Osteoblast (primary cell): ENCODE data around the gene LRP11. TPM values are rescaled to one million over a fixed set of nuclear protein-coding genes. Genes with fewer than 3 reads are reported as not detected.
"Not testable (repeated sequence)": the region's sequence is repeated elsewhere in the genome, so short reads cannot be mapped to it uniquely, and the experiment has no call there.

Source experiments
- DNase-seq: peaks from one replicate; pipeline ENCODE4 v3.0.0; 2011; ENCODE audit warnings: low spot score, mixed read lengths; ENCODE audit not compliant: insufficient read length; ENCODE audit errors: missing footprints
- H2AFZ ChIP-seq: 2 replicates; pipeline ENCODE4 v1.6.0; 2011; ENCODE audit warnings: mild to moderate bottlenecking, low read length
- H3K27ac ChIP-seq: 2 replicates; pipeline ENCODE4 v1.5.1; 2011; ENCODE audit warnings: mild to moderate bottlenecking, low read depth, low read length, moderate library complexity
- H3K27me3 ChIP-seq: 2 replicates; pipeline ENCODE4 v1.6.0; 2012; ENCODE audit warnings: mild to moderate bottlenecking, control low read depth, inconsistent platforms, low read length, moderate library complexity; ENCODE audit not compliant: insufficient read depth
- H3K36me3 ChIP-seq: 2 replicates; pipeline ENCODE4 v1.5.1; 2011; ENCODE audit warnings: mild to moderate bottlenecking, low read length, control low read depth, moderate library complexity; ENCODE audit not compliant: insufficient read depth
- H3K4me1 ChIP-seq: 2 replicates; pipeline ENCODE4 v1.5.1; 2011; ENCODE audit warnings: mild to moderate bottlenecking, low read length, control low read depth, moderate library complexity; ENCODE audit not compliant: insufficient read depth
- H3K4me2 ChIP-seq: 2 replicates; pipeline ENCODE4 v1.6.0; 2011; ENCODE audit warnings: mild to moderate bottlenecking, low read length; ENCODE audit not compliant: insufficient read depth
- H3K4me3 ChIP-seq: fragments of 200-600 bp; sonication (generic); 3 replicates; pipeline ENCODE4 v1.5.1; 2012; ENCODE audit warnings: mild to moderate bottlenecking, low read length, inconsistent platforms; ENCODE audit not compliant: insufficient read depth
- H3K79me2 ChIP-seq: 2 replicates; pipeline ENCODE4 v1.6.0; 2012; ENCODE audit warnings: mild to moderate bottlenecking, low read length, control low read depth, inconsistent platforms; ENCODE audit not compliant: insufficient read depth
- H3K9me3 ChIP-seq: 2 replicates; pipeline ENCODE4 v1.5.1; 2011; ENCODE audit warnings: low read depth, low read length, control low read depth
- H4K20me1 ChIP-seq: 2 replicates; pipeline ENCODE4 v1.6.0; 2012; ENCODE audit warnings: mild to moderate bottlenecking, low read length, control low read depth; ENCODE audit not compliant: insufficient read depth
- total RNA-seq: library from RNA; depleted of rRNA; stranded (reverse); fragments of >200 nt; gene quantifications from 2 replicates; pipeline ENCODE4 v1.2.3, GENCODE V29; 2012
- TF ChIP-seq, protein P1 (sequence below): IDR thresholded peaks from 2 replicates; pipeline ENCODE4 v1.5.1; 2011; ENCODE audit warnings: mild to moderate bottlenecking, low read depth, low read length, moderate library complexity; ENCODE audit errors: extremely low read depth

The LRP11 gene
- total RNA-seq, 1 donor: 39.4 TPM

GRCh38 chr6:149867876-149868640, 3.9 kb upstream of the LRP11 start:
- H3K4me3 ChIP-seq: no peak overlapping the region
- H3K36me3 ChIP-seq: no peaks in the 10 kb centered on the region
- H2AFZ ChIP-seq: no peak overlapping the region
- no peaks in the 10 kb centered on the region for H4K20me1 ChIP-seq
- H3K4me1 ChIP-seq: no peaks in the 10 kb centered on the region
- no peak for DNase-seq
- no peaks in the 10 kb centered on the region for H3K79me2 ChIP-seq
- TF ChIP-seq, protein P1, sequence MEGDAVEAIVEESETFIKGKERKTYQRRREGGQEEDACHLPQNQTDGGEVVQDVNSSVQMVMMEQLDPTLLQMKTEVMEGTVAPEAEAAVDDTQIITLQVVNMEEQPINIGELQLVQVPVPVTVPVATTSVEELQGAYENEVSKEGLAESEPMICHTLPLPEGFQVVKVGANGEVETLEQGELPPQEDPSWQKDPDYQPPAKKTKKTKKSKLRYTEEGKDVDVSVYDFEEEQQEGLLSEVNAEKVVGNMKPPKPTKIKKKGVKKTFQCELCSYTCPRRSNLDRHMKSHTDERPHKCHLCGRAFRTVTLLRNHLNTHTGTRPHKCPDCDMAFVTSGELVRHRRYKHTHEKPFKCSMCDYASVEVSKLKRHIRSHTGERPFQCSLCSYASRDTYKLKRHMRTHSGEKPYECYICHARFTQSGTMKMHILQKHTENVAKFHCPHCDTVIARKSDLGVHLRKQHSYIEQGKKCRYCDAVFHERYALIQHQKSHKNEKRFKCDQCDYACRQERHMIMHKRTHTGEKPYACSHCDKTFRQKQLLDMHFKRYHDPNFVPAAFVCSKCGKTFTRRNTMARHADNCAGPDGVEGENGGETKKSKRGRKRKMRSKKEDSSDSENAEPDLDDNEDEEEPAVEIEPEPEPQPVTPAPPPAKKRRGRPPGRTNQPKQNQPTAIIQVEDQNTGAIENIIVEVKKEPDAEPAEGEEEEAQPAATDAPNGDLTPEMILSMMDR: no peak
- no peak overlapping the region for H3K4me2 ChIP-seq
- H3K27ac ChIP-seq: no peak overlapping the region
- no peaks in the 10 kb centered on the region for H3K27me3 ChIP-seq
- peaks cover 2% of the 10 kb centered on the region for H3K9me3 ChIP-seq

GRCh38 chr6:149864578-149865535, 698 bp upstream of the LRP11 start:
- H3K27ac ChIP-seq: peak overlapping the region; percentile 47
- H4K20me1 ChIP-seq: no peaks in the 10 kb centered on the region
- peaks cover 25% of the 10 kb centered on the region for H3K79me2 ChIP-seq
- TF ChIP-seq, protein P1: peak; percentile 79
- no peaks in the 10 kb centered on the region for H3K27me3 ChIP-seq
- peak overlapping the region; percentile 78 for H3K4me3 ChIP-seq
- H2AFZ ChIP-seq: peak overlapping the region; percentile 88
- H3K4me2 ChIP-seq: peak overlapping the region; percentile 85
- H3K9me3 ChIP-seq: no peaks in the 10 kb centered on the region
- DNase-seq: peak; percentile 94
- H3K4me1 ChIP-seq: peaks cover 22% of the 10 kb centered on the region
- H3K36me3 ChIP-seq: no peaks in the 10 kb centered on the region

- peaks cover 33% of the 10 kb centered on the region for H3K4me1 ChIP-seq
- peaks cover 39% of the 10 kb centered on the region for H3K79me2 ChIP-seq
- no peaks in the 10 kb centered on the region for H3K36me3 ChIP-seq
- H3K27ac ChIP-seq: peak overlapping the region; percentile 93
- no peaks in the 10 kb centered on the region for H3K27me3 ChIP-seq
- H3K4me2 ChIP-seq: peak overlapping the region; percentile 85
- DNase-seq: peak; percentile 88
- H3K9me3 ChIP-seq: no peaks in the 10 kb centered on the region
- TF ChIP-seq, protein P1: no peak
- no peaks in the 10 kb centered on the region for H4K20me1 ChIP-seq
- peak overlapping the region; percentile 78 for H3K4me3 ChIP-seq
- H2AFZ ChIP-seq: peak overlapping the region; percentile 76
Observed at GRCh38 chr6:149862922-149863697, 1.0 kb downstream of the LRP11 start.

DNA sequence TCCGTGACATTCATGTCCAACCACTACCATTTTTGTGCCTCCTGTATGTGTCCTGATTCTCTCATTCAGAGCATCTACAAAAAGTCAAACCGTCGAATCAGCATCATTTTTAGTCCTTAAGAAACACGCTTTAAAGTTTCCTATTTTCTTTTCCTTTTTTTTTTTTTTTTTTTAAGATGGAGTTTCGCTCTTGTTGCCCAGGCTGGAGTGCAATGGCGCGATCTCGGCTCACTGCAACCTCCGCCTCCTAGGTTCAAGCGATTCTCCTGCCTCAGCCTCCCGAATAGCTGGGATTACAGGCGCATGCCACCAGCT, 1.8 kb downstream of the LRP11 start:
- Histone ChIP-seq H3K4me1 (peaks cover 36% of the 10 kb centered on the region), H3K4me3 (peak overlapping the region; percentile 78), H3K27ac (peak overlapping the region; percentile 93), H3K4me2 (peak overlapping the region; percentile 85), H3K79me2 (peaks cover 46% of the 10 kb centered on the region)
- not testable (repeated sequence) for H4K20me1 ChIP-seq, DNase-seq, H2AFZ ChIP-seq, H3K36me3 ChIP-seq, H3K9me3 ChIP-seq, H3K27me3 ChIP-seq
